NCI-H2107 treated with DMSO at 0.1 percent for 48 hours (cell line): ENCODE results near the gene GLT8D2.
A peak's percentile ranks its signal among the peaks of the same experiment; 100 is the strongest.

Experiments
- DNase-seq: peaks from one replicate; lab custom pipeline; 2025; ENCODE audit not compliant: unreplicated experiment; lab: John Stamatoyannopoulos, UW

Gene GLT8D2

DNA sequence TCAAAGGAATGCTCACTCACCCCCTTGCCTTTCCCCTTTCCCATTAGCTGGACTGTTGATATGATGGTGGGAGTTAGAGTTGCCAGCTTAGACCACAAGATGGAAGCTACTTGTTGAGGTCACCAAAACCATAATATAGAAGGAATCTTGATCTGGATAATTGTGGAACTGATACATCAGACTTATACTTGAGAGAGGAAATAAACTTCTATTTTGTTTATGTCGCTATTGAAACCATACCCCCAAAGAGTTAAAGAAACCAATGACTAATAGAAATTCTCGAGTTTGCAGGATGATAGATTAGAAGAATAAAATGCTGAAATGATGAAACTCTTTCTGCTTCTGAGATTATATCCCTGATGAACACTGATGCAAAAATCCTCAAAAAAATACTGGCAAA is 46.4 kb downstream of the GLT8D2 start:
- DNase-seq = no peak

DNA sequence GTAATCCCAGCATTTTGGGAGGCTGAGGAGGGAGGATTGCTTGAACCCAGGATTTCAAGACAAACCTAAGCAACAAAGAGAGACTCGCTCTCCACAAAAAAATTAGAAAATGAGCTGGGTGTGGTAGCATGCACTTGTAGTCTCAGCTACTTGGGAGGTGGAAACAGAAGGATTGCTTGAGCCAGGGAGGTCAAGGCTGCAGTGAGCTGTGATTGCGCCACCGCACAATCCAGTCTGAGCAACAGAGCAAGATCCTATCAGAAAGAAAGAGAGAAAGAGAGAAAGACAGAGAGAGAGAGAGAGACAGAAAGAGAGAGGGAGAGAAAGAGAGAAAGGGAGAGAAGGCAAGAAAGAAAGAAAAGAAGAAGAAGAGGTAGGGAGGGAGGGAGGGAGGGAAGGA is 47.3 kb downstream of the GLT8D2 start:
- no peak for DNase-seq

- no peak for DNase-seq
Measured at GRCh38 chr12:104000807-104001434, 49.1 kb downstream of the GLT8D2 start.

DNA sequence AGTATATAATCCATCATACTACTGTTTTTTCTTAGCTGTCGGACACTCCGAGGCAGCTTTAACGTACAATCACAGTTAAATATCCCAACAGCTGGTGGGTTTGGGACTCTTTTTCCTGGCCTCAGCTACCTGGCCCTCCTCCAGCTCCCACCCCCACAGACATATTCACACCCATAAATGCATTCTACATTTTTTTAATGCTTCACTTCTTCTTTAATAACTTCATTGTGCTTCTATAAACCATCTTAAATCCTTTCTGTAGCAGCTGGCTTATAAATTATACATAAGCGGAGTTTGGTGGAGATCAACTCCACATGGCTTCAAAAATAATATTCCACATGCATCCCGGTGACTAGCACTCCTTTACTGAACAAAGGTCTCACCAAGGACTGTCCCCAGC is 51.0 kb downstream of the GLT8D2 start:
- DNase-seq = no peak

DNA sequence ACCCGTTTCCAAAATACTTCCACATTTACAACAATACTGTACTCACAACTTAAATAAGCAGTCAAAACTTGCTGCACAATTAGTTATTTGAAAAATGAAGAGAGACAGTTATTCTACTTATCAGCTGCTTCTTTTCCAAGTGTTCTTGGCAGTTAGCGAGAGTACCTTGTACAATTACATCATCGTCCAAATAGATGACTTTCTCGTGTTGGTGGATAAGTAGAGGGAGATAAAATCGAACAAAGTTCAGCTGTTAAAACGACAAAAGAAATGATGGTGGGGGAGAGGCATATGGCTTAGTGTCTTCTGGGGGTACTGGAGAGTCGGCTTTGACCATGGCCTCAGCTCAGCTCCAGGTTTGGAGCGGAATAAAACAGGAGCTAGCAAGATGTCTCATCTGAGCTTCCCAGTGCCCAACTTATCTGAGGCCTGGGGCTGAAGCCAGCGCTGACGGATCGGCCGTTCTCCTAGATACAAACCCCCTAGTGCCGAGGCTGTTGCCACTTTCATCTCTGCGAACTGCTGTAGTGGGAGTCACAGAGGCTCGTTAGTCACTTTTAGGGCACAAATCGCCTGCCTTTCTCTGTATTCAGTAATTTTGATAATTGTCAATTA is 52.6 kb downstream of the GLT8D2 start:
- no peak for DNase-seq

GRCh38 chr12:103996595-103996994 is 53.4 kb downstream of the GLT8D2 start:
- no peak for DNase-seq

- no peak for DNase-seq
Measured at GRCh38 chr12:103994235-103994634, 55.8 kb downstream of the GLT8D2 start.

GRCh38 chr12:103986829-103987228 is 63.2 kb downstream of the GLT8D2 start:
- no peak for DNase-seq

DNA sequence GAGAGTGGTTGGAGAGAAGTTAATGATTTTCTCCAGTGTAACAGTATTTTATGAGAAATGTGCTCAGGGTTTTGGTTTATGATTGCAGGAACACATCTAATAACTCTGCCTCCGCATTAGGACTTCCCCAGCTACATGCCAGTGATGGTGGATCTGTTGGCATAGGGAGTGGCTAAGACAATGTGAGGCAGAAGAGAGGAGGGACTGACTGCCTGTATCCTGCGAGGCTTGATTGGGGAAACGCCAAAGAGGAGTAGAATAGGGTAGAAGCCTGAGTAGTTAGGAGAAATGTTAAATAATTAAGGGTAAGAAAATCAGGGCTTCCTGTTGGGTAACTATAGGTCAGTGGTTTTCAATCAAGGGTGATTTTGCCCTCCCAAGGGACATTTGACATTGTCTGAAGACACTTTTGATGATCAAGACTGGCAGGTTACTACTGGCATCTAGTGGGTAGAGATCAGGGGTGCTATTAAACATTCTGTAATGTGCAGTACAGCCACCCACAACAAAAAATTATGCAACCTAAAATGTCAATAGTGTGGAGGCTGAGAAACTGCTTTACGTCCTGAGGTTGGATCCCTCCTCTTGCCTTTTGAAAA is 71.5 kb downstream of the GLT8D2 start:
- DNase-seq = no peak

DNA sequence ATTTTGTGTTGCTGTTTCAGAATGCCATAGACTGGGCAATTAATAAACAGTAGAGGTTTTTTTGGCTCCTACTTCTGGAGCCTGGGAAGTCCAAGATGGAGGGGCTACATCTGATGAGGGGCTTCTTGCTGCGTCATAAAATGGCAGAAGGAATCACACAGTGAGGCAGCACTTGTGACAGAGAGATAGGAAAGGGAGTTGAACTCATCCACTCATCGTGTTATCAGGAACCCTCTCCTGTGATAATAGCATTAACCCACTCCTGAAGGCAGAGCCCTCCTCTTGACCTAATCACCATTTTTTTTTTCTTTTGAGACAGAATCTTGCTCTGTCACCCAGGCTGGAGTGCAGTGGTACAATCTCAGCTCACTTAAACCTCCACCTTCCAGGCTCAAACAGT is 74.6 kb downstream of the GLT8D2 start:
- DNase-seq = no peak

GRCh38 chr12:103973909-103974308 is 76.1 kb downstream of the GLT8D2 start:
- DNase-seq = no peak

DNA sequence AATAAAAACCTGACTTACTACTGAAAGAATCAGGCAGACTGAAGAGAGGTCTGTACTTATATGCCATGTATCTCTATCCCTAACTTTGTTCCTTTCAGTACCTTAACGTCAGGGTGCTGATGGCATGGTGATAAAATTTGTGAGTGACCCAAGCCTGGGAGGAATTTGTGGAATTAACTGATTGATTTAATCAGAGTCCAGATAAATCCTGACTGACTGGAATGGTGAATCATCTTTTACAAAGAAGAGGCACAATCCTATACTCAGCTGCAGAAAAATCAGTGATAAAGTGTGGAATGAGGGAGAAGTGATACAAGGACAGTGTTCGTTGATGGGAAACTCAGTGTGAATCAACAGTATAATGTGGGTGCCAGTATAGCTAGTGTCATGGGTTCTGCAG is 80.6 kb downstream of the GLT8D2 start:
- DNase-seq = no peak

DNA sequence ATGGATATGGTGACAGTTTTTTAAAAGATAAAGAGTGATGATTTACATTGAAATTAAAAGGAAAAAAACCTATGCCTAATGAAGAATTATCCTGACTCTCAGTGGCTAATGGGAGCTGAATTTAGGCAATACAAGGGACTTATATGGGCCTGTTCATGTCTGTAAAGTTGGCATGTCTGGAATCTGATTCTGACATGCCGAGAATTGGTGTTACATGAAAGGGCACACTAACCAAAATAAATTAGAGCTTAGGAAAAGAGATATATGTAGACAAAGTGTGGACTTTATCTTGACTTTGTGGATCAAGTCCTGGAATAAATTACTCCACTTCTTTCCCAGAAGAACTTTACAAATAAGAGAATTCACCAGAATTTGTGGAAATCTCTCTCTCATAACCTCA is 83.3 kb downstream of the GLT8D2 start:
- DNase-seq = no peak

DNA sequence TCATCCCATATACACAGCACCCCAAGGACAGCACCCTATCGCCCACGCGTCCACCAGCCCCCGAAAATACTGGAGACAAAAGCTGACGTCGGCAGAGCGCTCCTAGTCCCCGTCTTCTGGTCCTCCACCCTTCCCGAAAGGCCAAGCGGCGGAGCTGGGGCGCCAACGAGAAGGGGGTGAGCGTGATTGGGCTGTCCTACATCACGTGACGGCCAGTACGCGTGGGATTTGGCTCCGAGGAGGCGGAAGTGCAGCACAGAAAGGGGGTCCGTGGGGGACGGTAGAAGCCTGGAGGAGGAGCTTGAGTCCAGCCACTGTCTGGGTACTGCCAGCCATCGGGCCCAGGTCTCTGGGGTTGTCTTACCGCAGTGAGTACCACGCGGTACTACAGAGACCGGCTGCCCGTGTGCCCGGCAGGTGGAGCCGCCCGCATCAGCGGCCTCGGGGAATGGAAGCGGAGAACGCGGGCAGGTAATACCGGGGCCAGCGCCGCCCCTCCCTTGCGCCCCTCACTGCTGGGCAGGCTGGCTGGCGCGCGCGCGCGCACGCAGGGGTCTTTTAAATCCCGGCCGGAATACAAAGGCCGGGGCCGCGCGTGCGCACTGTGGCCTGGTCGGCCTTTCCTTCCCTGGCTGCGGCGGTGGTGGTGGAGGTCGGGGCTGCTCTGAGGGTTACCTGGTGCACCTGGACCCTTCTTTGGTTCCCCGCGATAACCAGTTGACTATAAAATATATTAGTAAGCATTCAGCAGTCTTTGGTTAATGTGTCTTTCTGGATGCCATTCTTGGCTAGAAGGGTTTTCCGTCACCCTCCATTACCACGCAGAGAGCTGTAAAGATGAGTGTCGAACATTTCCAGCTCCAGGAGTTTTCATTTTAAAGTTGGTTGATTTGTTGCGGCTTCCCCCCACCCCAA is 84.1 kb downstream of the GLT8D2 start, which contains the start of gene TDG:
TSS of gene TDG (plus strand) at position 283 of the 915 bp plus-strand sequence. CDS start at position 449, 166 bp downstream.
- DNase-seq = peak; percentile 98

GRCh38 chr12:103965255-103965589 is 84.8 kb downstream of the GLT8D2 start:
- DNase-seq = no peak

DNA sequence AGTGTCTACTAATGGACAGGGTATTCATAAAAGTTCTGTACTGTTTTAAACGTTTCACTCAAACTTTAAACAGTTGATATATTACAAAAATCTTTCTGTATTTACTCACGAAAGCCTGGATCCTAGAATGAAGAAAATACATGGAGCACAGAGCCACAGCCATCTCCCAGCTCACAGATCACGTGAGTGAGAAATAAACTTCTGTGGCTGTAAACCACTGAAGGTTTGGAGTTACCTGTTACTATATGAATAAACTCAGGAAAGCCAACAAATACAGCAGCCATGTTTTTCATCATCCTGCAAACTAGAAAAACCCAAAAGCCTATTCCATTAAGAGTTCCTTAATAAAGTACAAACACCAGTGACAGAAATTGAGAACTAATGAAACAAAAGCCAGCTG is 85.2 kb downstream of the GLT8D2 start:
- DNase-seq = no peak

GRCh38 chr12:103962493-103962892 is 87.5 kb downstream of the GLT8D2 start:
- DNase-seq = no peak

DNA sequence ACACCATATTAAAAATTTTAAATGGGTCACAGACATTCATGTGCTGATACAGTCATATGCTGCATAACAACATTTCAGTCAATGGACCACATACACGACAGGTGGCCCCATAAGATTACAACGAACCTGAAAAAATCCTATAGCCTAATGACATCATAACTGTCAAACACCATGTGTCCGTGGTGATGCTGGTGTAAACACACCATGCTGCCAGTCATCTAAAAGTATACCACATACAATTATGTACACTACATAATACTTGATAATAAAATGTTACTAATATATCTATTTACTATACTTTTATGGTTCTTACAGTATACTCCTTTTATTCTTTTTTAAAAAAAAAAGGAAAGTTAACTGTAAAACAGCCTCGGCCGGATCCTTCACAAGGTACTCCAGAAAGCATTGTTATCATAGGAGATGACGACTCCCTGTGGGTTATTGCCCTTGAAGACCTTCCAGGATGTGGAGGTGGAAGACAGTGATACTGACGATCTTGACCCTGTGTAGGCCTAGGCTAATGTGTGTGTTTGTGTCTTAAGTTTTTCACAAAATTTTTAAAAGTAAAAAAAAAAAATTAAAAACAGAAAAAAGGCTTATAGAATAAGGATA is 89.3 kb downstream of the GLT8D2 start:
- no peak for DNase-seq

DNA sequence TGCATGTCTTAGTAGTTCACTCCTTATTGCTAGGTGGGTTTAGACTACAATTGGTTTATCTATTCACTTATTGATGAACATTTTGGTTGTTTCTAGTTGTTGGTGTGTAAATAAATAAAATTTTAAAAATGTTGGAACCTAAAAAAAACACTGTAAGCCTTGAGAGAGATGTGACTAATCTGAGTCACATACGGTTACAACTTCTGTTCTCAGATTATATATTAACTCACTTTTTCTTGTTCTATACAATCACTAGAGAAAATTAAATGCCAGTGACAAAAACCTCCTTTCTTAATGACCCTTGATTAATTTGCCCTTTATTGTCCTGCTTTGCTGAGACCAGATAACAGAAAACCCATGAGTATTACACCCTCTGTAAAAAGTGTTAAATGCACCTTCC is 91.4 kb downstream of the GLT8D2 start:
- no peak for DNase-seq

DNA sequence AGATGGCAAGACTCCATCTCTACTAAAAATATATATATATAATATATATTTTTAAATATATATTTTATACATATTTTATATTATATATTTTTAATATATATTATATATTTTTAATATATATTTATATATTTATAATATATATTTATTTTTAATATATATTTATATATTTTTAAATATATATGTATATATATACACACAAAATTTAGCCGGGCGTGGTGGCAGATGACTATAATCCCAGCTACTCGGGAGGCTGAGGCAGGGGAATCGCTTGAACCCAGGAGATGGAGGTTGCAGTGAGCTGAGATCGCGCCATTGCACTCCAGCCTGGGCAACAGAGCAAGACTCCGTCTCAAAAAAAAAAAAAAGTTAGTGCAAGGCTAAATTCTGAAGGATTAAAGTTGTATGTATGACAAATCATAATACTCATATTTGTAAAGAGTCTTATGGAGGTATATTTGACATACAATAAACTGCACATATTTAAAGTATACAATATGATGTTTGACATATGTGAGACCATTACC is 92.1 kb downstream of the GLT8D2 start:
- no peak for DNase-seq

DNA sequence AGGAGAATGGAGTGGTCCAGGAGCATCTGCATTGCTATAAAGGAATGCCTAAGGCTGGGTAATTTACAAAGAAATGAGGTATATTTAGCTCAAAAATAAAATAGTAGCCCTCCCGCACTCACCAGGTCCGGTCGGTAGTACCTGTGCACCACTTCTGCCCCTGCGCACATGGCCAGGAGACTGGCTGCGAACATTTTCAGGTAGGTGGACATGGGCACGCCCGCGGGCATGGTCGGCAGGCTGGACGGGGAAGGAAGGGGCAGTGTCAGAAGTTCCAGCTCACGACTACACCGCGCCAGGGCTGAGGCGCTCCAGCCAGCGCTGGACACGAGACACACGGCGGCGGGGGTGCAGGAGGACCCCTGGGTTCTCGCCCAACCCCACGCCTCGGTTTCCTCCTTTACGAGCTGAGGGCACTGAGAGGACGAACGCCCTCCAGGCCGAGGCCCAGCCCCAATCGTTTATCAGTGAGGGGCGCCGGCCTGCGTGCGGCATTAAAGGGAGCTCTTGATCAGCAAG is 93.4 kb downstream of the GLT8D2 start:
- DNase-seq = no peak
